RCC 7860 (cell line): ENCODE data around the gene PARP11.

Source experiments
- DNase-seq: peaks from one replicate; pipeline ENCODE4 v3.0.0-alpha.2; 2015; ENCODE audit warnings: low spot score
- FAIRE-seq: peaks from 2 replicates; lab custom pipeline; 2012; peaks lifted over from hg19 to GRCh38; lab: Jason Lieb, UNC

Gene PARP11

GRCh38 chr12:3828888-3829287 is 44.3 kb downstream of the PARP11 start:
- FAIRE-seq (no peak), DNase-seq (no peak)

DNA sequence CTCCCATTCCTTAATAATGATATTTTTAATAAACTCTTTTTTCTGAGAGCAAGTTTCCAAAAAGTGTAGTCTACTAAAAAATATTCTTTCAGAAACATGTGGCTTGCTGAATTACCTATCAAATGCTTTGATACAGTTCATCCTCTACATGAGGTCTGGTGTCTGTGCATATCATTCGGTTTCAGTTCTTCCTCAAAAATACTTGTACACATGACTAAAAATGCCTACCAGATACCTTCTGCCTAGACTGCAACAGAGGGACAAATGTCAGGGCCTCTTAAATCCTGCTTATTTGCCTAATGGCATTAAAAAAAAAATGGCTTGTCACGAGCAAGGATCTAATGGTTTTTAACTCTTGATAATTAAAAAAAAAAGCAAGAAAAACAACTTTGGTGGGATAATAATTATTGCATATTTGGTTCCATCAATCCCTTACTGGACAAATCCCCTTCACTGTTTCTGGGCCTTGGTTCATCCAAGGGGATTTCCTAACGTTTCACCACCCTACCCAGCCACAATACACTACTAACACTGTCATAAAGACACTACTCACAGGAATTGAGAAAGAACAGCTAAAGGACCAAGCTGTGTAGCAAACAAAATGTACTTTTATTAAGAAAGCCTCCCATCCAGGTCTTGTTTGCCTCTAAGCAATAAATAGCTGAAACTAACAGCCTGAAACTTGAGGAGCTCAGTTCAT is 45.7 kb downstream of the PARP11 start:
- DNase-seq (no peak), FAIRE-seq (no peak)

- FAIRE-seq (no peak), DNase-seq (no peak)
Measured at GRCh38 chr12:3821441-3821840, 51.8 kb downstream of the PARP11 start.

DNA sequence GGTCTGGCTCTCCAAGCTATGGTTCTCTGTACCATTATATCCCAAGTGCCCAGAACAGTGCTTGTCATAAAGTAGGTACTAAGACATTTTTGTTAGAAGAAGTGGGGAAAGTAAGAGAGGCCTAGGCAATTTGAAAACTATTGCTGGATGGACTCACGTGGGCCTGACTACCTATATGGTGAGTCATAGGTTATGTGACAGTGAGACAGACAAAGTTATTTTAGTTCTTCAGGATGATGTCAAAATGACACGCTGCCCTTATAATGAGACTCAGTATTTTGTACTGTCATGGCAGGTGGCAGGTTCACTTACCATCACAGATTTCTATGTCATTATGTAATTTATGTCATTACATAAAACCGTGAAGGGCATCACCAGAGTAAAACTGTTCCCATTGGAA is 53.1 kb downstream of the PARP11 start:
- DNase-seq: peak; percentile 41
- FAIRE-seq: no peak

DNA sequence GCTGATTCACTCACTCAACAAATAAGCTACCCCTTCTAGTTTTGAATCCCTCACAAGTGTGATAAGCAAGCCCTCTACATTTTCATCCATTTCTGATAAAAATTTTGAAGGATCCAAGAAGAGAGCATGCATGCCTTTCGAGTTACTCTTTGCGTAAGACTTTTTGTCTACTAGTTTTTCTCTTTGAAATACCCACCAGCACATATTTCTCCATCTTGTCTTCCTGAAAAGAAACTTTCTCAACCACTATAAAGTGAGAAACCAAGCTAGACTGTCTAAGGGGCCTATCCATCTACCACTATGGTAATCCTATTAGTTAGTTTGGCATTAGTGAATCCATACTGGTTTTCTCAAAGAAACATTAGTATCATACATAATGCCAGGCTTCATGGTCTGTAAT is 56.9 kb downstream of the PARP11 start:
- FAIRE-seq: no peak
- no peak for DNase-seq

- DNase-seq (no peak), FAIRE-seq (no peak)
Measured at GRCh38 chr12:3815094-3815766, 58.0 kb downstream of the PARP11 start.

- DNase-seq (no peak), FAIRE-seq (no peak)
Measured at GRCh38 chr12:3810540-3810939, 62.7 kb downstream of the PARP11 start.

DNA sequence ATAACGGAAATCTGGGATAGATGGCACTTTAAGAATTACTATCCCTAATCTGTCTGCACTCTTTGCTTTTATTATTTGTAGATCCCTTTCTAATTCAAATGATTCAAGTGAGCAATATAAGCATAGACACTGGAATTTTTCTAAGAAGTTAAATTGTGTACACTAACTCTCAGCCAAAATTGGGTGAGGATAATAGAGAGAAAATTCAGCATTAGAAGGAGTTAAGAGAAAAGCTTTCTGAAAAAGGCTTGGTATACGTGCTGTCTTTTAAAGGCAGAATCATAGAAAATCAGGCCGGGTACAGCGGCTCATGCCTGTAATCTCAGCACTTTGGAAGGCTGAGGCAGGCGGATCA is 63.2 kb downstream of the PARP11 start:
- FAIRE-seq (no peak), DNase-seq (no peak)

- DNase-seq (no peak), FAIRE-seq (no peak)
Measured at GRCh38 chr12:3809357-3810015, 63.7 kb downstream of the PARP11 start.

- no peak for FAIRE-seq
- no peak for DNase-seq
Measured at GRCh38 chr12:3805077-3805476, 68.1 kb downstream of the PARP11 start.

DNA sequence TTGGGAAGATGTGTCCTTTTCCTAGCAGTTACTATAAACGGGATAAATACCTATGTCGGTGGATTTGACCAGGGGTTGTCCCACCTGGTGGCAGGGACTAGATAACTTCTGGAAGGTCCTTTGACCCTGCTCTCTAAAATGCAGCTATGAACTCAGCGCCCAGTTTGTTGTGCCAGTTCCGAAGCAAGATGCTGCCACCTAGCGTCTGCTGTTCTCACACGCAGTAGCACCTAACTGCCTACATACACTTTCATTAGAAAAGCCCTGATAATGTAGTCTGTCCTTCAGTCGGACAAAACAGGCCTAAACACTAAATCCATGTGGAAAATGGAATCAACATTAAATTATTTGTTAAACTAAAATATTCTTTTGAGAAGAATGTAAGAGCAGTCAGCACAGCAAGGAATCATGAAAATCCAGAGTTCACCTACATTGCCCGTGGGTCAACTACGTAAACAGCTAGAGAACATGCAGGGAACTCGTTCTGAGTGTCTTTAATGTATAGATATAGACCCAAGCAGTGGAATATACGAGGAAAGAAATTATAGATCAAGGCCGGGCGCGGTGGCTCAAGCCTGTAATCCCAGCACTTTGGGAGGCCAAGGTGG is 69.2 kb downstream of the PARP11 start:
- DNase-seq (peak; percentile 48), FAIRE-seq (peak; percentile 52)

DNA sequence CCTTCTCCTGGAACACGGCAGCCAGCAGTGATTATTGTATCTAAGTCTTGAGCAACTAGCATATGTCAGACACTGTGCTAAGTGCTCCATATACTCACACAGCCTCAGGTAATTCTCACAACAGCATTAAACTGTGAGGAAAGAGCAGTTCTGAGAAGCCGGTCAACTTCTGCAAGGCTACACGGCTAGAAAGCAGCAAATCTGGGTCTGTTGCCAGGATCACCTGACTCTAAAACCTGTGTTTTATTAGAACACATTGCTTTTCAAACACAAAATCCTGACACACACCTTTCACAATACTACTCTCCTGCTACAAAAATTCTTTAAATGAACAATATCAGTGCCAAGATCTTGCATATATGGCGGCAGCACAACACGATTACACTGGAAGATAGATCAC is 70.5 kb downstream of the PARP11 start:
- no peak for DNase-seq
- FAIRE-seq: no peak

DNA sequence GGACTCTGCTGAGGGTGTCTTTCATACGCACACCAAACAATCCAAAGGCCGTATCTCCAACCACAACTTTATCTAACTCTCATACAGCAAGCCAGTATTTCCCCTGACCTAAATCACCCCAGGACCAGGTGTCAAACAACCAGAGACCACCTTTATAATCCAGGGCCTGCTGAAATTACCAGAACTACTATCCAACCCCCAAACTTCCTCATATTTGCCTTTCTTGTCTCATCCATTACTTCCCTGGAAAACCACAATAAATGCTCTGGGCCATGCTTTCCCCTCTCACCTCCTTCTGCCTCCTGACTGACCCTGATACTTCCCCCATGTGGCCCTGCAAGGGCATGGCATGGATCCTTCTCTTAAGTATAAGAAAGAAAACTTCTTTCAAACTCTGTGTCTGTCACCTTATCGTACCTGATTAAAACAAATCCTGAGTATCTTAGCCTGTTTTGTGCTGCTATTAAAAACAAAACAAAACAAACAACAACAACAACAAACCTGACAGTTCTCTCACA is 75.6 kb downstream of the PARP11 start:
- DNase-seq: no peak

GRCh38 chr12:3795492-3796133 is 77.6 kb downstream of the PARP11 start:
- no peak for FAIRE-seq
- no peak for DNase-seq

More for the DNA sequence above, 75.6 kb downstream of the PARP11 start:
- FAIRE-seq: no peak

DNA sequence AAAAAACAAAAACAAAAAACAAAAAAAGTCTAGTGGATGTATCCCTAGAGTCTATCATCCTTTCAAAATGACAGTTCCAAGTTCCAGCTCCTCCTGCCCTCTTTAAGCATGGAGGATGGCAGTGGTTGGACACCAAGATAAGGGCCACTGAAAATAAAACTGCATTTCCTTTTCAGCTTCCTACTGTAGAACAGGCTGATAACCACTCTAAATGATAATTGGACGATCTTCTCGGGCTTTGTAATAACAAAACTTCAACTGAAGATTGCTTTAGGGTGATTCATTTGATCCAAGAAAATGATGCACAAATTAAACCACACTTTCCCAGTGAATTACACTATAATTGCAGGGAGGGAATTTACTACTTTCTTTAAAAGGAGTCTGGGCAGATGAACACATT is 78.1 kb downstream of the PARP11 start:
- no peak for DNase-seq
- no peak for FAIRE-seq

DNA sequence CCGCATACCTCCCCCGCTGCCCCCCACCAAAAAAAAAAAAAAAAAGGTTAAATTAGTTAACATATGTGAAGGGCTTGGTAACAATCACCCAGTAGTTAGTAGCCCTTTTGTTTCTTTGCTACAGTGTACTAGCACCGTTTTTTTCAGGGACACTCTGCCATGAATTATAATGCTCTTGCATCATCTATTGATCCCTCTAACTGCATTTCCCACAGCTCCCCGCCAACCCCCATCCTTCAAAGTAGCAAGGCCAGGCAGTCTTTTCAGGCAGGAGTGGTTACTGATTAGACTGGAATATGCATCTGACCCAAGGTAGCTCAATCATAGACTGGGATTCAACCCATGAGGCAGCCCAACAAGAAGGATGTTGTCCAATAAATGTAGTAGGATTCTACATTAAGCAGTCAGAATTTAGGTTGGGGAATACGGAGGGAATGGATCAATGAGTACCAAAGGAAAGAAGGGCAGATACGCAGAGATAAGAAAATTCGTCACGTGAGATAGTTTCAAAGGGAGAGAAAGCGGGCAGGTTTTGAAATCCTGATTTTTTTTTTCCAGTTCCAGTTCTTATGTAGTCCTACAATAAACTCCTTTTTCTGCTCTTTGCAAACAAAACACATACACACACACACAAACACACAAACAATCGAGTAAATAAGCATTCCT is 80.4 kb downstream of the PARP11 start:
- DNase-seq (no peak), FAIRE-seq (no peak)

DNA sequence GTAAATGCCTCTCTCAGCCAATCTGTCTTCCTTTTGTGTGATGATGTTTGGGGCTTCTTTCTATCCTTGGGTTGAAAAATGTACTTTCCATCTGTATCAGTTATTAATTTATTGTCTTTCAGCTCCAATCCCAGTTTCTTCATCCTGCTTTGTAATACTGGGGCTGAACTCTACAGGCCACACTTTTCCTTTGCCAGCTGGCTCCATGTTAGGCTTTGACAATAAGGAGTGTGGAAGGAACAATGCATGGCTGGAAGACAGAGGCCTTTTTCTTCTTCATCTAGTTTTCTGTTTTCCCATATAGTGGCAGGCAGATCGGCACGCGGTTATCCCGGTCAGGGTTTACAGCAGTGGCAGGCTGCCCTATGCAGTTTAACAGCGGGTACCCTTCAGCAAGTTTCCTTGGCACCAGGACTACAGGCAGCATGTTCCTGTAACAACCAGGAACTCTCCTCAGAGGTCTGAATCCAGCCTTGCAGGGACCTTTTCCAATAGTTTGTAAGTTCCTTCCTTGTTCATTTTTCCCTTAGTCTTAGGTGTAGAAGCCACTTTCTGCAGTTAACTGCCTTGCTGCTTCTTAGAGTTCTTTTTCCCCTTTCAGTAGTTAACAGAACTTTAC is 81.8 kb downstream of the PARP11 start:
- FAIRE-seq: no peak
- DNase-seq: no peak

DNA sequence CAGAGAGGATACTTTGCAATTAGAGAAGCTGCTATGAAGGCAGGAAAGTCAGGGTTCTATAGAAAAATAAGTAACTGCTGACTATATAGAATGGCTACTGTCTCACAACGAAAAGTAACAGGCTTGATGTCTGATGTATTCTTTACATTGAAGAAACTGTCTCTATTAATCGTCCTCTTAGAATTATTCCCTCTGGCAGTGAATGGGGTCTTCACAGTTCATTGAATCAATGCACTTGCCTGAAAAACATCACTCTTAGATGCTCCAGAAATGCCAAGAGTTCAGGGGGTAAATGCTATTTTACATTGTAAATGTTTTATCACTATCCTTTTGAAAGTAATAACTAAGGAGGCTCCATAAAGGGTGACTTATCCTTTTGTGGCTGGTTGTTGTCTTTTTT is 82.6 kb downstream of the PARP11 start:
- DNase-seq (no peak), FAIRE-seq (no peak)

DNA sequence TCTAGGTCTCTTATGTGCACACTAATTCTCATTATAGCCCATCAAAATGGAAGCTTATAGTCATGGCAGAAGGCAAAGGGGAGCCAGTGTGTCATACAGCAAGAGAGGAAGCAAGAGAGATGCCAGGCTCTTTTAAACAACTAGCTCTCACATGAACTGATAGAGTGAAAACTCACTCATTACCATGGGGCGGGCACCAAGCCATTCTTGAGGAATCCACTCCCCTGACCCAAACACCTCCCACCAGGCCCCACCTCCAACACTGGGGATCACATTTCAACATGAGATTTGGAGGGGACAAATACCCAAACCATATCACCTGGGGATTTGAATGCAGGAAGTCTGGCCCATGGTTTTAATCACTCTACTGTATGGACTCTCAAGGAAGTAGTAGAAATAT is 83.4 kb downstream of the PARP11 start:
- FAIRE-seq: no peak

DNA sequence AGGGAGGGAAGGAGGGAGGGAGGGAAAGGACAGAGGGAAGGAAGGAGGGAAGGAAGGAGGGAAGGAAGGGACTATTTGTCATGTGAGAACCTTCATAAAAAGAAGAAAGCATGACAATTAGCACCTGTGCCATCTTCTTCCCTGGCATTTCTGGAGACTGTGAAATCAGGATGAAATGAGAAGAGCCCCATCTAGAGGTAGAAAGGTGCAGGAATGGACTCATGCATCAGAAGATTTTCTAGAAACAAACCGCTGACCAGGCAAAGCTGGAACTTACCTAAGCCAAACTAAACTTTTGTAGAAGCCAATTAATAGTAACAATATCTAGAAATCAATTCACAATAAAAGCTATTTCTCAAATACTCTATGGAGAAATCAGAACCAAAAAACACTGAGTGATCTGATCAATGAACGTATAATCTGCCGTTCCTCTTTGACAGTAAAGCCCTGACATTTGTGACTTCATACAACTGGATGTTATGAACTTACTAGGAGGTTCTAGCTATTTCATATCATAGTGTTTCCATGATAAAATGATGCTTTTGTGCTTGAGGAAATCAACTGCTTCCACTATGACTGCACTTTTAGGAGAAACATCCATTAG is 95.9 kb downstream of the PARP11 start:
- DNase-seq (peak; percentile 28), FAIRE-seq (peak; percentile 35)

More for the DNA sequence above, 83.4 kb downstream of the PARP11 start:
- no peak for DNase-seq
